GM18867 (cell line): ENCODE measurements around the gene FOXJ3.
"Not testable (repeated sequence)": the region's sequence is repeated elsewhere in the genome, so short reads cannot be mapped to it uniquely, and the experiment has no call there.

Experiments used
- ATAC-seq: cut with Tn5 transposase; IDR thresholded peaks from one replicate; pipeline ENCODE4 v1.9.1; 2021; ENCODE audit warnings: mild to moderate bottlenecking, moderate library complexity; ENCODE audit not compliant: unreplicated experiment

Gene FOXJ3

DNA sequence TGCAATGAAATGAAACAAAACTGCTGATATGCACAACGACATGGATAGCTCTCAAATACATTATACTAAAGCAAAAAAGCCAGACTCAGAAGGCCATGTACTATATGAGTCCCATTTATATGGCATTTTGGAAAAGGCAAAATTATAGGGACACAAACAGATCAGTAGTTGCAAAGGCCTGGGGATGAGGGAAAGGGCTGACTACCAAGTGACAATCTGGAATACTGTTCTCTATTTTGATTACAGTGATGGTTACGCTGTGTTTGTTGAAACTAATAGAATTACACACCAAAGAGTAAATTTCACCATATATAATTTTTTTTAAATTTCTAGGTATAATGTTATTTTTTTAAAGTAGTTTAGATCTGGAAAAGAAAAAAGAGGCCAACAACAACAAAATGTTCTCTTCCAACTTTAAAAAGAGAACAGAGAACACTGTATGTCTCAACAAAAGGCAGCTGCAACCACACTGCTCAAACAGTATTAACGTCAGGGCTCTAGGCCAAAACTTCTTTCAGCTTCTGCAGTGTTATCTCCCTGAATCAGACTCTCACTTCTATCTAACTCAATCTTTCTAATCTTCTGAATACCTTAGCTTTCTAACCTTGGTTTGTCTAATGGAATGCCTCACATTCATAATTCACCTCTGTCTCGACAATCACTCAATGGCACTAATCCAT is 75.8 kb downstream of the FOXJ3 start:
- no peak for ATAC-seq

- ATAC-seq = no peak
Observed at GRCh38 chr1:42258218-42258617, 76.8 kb downstream of the FOXJ3 start.

- no peak for ATAC-seq
Observed at GRCh38 chr1:42251042-42251441, 84.0 kb downstream of the FOXJ3 start.

DNA sequence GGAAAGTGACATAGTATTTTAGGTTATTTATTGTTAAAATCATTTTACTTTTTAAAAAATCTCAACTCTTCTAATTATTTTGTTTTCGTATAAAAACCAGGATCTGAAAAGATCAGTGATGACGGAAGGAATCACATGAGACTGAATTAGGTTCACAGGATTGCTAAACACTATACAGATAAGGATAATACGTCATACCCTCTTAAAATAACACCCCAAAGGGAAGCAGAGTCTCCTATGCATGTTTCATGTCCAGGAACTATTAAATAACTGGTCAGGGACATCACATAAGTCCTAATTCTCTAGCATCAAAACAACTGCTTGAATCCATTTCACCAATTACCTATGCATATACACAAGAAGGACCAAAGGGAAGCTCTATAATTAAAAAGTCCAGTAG is 84.9 kb downstream of the FOXJ3 start:
- no peak for ATAC-seq

- no peak for ATAC-seq
Observed at GRCh38 chr1:42240966-42241755, 93.9 kb downstream of the FOXJ3 start.

- ATAC-seq = no peak
Observed at GRCh38 chr1:42239555-42239954, 95.5 kb downstream of the FOXJ3 start.

- ATAC-seq = no peak
Observed at GRCh38 chr1:42239041-42239440, 96.0 kb downstream of the FOXJ3 start.

- no peak for ATAC-seq
Observed at GRCh38 chr1:42231253-42231652, 103.8 kb downstream of the FOXJ3 start.

GRCh38 chr1:42228938-42229337 is 106.1 kb downstream of the FOXJ3 start:
- no peak for ATAC-seq

DNA sequence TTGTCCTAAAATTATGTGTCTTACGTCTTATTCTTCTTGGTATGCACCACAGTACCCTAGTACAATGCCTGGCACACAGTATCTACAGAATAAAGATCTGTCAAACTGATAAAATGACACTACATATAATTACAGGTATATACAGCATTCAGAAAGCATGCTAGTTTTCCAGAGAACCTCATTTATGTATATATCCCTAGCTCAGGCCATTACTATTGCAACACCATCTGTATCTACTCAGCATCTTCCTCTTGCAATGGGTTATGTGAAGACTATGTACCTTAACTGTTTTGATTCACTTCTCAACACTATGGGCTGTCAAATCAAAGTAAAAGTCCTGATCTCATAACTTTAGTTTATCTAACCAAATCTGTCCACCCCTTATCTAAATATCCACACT is 112.0 kb downstream of the FOXJ3 start:
- ATAC-seq = no peak

DNA sequence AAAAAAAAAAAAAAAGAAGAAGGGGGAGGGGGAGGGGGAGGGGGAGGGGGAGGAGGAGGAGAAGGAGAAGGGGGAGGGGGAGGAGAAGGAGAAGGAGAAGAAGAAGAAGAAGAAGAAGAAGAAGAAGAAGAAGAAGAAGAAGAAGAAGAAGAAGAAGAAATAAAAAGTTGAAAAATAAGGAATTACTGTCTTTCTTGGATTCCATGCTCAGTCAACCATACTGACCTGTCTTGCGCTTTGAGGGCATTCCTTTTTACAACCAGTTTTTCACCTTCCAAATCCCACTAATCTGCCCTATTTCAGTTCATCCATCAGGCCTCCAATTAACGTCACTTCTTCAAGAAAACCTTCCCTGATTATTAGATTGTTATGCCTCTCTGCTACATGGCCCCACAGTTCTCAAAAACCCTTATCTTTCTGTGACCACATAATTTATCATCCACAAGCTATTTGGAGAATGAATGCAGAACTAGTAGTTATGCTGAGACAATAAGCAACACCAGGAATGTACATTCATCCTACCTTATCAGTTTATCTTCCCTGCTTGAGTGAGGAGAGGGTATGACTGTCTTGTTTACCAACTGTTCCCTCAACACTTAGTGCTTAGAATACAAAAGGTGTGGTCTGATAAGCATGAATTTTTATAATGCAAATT is 113.0 kb downstream of the FOXJ3 start:
- no peak for ATAC-seq

DNA sequence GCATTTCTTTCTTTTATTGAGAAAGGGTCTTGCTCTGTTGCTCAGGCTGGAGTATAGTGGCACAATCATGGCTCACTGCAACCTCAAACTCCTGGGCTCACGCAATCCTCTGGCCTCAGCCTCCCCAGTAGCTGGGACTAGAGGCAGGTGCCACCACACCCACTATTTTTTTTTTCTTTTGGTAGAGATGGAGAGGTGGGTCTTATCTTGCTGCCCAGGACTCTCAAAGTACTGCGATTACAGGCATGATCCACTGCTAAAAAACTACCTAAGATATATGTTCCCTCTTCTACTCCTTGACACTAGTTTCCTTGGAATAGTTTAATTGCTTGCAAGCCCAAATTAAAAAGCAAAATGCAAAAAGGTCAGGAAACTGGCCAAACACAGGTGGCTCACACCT is 113.6 kb downstream of the FOXJ3 start:
- no peak for ATAC-seq

GRCh38 chr1:42219627-42220026 is 115.4 kb downstream of the FOXJ3 start:
- ATAC-seq = no peak

- ATAC-seq = no peak
Observed at GRCh38 chr1:42214447-42214871, 120.6 kb downstream of the FOXJ3 start.

GRCh38 chr1:42211224-42211623 is 123.8 kb downstream of the FOXJ3 start:
- ATAC-seq = no peak

GRCh38 chr1:42210421-42211133 is 124.5 kb downstream of the FOXJ3 start:
- no peak for ATAC-seq

DNA sequence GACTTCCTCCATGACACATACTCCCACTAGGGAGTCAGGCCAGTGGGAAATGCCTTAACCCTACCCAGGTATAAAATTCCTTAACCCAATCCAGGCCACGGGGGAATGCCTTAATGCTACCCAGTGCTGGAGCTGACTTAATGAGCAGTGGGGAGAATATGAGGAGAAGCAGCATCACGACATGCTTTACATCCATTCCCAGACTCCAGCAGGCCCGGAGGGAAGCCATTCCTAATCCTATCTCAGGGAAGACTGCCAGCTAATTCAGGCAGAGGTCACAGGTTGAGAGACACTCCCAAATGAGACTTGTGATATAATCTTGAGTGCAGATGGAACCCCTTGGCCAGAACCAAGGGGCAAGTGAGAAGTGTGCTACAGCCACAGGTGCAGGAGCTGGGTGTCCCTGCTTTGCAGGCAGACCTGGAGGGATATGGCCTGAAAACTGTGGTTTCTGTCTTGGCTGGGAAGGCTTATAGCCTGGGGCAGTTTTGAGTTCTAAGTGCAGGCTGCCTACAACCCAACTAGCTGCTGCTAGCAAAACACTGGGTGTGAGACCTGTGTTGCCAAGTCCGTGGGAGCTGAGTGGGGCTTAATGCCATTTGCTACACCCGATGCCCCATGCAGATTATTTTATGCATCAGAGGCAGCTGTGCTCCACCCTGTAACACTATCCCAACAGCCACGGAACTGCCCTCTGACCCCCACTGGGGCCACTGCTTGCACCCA is 125.3 kb downstream of the FOXJ3 start:
- ATAC-seq = no peak

GRCh38 chr1:42206930-42207329 is 128.1 kb downstream of the FOXJ3 start:
- ATAC-seq = not testable (repeated sequence)

DNA sequence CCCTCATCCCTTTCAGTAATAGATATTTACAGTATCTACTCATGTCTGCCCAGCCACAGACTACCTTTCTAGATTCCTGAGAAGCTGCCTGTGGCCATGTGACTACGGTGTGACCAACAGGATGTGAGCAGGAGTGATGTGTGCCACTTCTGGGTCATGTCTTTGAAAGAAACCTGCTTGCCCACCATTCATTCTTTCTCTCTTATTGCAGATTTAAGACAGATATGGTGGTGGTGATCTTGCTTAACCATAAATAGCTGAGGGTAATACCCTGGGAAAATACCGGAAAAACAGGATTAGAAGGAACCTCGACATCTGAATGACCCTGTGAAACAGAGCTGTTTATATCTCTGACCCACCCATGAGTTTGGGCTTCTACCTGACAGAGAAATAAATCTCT is 128.9 kb downstream of the FOXJ3 start:
- ATAC-seq = no peak

DNA sequence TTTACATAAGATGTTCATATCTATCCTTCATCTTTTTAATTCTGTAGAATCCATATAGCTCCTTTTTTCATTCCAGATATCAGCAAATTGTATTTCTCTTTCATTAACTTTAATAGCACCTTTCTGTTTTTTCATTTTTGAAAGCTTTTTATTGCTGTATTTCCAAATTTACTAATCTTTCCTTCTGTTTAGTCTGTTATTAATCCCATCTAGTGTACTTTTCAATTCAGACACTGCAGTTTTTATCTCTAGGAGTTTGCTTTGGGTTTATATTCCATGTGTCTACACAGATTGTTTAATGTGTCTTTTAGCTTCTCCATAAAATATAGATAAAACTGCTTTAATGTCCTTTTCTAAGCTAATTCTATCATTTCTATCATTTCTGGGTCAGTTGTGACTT is 133.0 kb downstream of the FOXJ3 start:
- no peak for ATAC-seq

GRCh38 chr1:42198251-42198650 is 136.8 kb downstream of the FOXJ3 start:
- ATAC-seq = no peak
